Neutrophil (primary cell): ENCODE results near the gene GRM1.

Experiments used
- H3K27ac ChIP-seq: fragments of 200-600 bp; sonication (generic); 2 replicates; pipeline ENCODE4 v1.5.1; 2016; ENCODE audit warnings: mild to moderate bottlenecking, moderate library complexity
- H3K27me3 ChIP-seq: fragments of 200-600 bp; sonication (generic); 2 replicates; pipeline ENCODE4 v1.6.0; 2016; ENCODE audit warnings: mild to moderate bottlenecking
- H3K36me3 ChIP-seq: fragments of 200-600 bp; sonication (generic); 2 replicates; pipeline ENCODE4 v1.5.1; 2017
- H3K4me1 ChIP-seq, 2 experiments: fragments of 200-600 bp in 1 of 2; sonication (generic) in 1 of 2; 1 replicate in 1 of 2; 2 replicates in 1 of 2; pipeline versions ENCODE4 v1.5.1 to v1.6.1; 2013 to 2016; ENCODE audit warnings: low read depth in 1 of 2, low read length in 1 of 2, mild to moderate bottlenecking in 1 of 2, moderate library complexity in 1 of 2; ENCODE audit not compliant: control insufficient read depth in 1 of 2, insufficient read depth in 1 of 2
- H3K4me3 ChIP-seq, 2 experiments: fragments of 200-600 bp in 1 of 2; sonication (generic) in 1 of 2; 1 replicate in 1 of 2; 2 replicates in 1 of 2; pipeline ENCODE4 v1.5.1; 2013 to 2016; ENCODE audit warnings: low read depth in 1 of 2, low read length in 1 of 2, mild to moderate bottlenecking in 1 of 2, moderate library complexity in 1 of 2
- H3K9me3 ChIP-seq: fragments of 200-600 bp; sonication (generic); 2 replicates; pipeline ENCODE4 v1.5.1; 2016
- TF ChIP-seq, protein P1 (sequence below): fragments of 200-600 bp; sonication (generic); IDR thresholded peaks from 2 replicates; pipeline ENCODE4 v1.5.1; 2016; ENCODE audit warnings: antibody characterized with exemption

Gene GRM1

DNA sequence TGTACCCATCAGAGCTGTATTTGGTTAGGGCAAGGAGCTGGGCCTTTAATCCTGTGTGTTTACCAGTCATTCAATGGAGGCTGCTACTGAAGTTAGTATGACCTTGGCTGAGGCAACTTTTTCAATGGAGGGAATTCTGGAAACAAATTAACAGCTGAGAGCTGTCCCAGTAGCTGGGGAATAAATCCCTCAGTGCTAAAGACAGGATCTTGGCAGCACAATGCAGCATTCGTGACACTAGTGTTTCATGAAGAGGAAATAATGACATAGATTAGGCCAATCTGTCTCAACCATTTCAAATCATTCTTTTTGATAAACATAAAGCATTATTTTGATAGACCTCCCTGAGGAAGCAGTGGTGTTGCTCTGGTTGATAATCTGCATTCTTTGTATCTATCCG lies 42.9 kb downstream of the GRM1 start:
- Histone ChIP-seq H3K27ac (no peak overlapping the region), H3K4me3 (no peak overlapping the region), H3K36me3 (no peaks in the 10 kb centered on the region), H3K9me3 (no peaks in the 10 kb centered on the region), H3K27me3 (no peaks in the 10 kb centered on the region), H3K4me1 (no peaks in the 10 kb centered on the region)
- TF ChIP-seq, protein P1, sequence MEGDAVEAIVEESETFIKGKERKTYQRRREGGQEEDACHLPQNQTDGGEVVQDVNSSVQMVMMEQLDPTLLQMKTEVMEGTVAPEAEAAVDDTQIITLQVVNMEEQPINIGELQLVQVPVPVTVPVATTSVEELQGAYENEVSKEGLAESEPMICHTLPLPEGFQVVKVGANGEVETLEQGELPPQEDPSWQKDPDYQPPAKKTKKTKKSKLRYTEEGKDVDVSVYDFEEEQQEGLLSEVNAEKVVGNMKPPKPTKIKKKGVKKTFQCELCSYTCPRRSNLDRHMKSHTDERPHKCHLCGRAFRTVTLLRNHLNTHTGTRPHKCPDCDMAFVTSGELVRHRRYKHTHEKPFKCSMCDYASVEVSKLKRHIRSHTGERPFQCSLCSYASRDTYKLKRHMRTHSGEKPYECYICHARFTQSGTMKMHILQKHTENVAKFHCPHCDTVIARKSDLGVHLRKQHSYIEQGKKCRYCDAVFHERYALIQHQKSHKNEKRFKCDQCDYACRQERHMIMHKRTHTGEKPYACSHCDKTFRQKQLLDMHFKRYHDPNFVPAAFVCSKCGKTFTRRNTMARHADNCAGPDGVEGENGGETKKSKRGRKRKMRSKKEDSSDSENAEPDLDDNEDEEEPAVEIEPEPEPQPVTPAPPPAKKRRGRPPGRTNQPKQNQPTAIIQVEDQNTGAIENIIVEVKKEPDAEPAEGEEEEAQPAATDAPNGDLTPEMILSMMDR: no peak

DNA sequence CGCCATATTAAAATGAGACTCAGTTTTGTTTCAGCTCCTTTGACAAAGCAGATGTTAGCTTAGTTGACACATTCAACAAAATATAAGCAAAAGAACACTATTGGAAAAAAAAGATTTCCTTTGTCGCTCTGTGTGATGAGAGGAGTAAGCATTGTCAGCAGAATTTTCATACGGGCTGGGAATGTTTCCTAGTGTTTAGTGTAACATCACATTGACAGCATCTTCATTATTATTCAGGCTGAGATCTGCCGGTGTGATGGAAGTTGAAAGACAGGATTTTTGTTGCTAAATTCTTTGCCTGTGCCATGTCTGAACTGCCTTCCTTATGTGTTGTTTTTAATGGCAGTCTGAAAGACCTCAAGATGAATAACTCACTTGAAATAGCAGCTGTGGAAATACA lies 49.1 kb downstream of the GRM1 start:
- H3K27ac ChIP-seq: no peak overlapping the region
- H3K4me1 ChIP-seq: no peaks in the 10 kb centered on the region
- no peaks in the 10 kb centered on the region for H3K9me3 ChIP-seq
- TF ChIP-seq, protein P1: no peak
- H3K4me3 ChIP-seq: no peak overlapping the region
- H3K27me3 ChIP-seq: no peaks in the 10 kb centered on the region
- no peaks in the 10 kb centered on the region for H3K36me3 ChIP-seq

DNA sequence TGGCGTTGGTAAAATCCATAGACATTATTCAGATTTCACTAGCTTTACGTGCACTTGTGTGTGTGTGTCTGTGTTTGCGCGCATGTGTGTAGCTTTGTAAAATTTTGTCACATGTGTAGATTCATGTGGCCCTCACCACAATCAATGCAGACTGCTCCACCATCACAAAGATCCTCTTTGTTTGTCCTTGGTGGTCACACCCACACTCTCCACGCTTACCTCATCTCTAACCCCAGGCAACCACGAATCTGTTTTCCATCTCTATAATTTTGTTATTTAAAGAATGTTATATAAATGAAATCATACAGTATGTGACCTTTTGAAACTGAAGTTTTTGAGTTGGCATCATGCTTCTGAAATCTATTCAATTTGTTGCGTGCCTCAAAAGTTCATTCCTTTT lies 58.5 kb downstream of the GRM1 start:
- TF ChIP-seq, protein P1: no peak
- Histone ChIP-seq H3K27me3 (no peaks in the 10 kb centered on the region), H3K4me1 (no peaks in the 10 kb centered on the region), H3K4me3 (no peak overlapping the region), H3K9me3 (no peaks in the 10 kb centered on the region), H3K27ac (no peak overlapping the region), H3K36me3 (no peaks in the 10 kb centered on the region)

DNA sequence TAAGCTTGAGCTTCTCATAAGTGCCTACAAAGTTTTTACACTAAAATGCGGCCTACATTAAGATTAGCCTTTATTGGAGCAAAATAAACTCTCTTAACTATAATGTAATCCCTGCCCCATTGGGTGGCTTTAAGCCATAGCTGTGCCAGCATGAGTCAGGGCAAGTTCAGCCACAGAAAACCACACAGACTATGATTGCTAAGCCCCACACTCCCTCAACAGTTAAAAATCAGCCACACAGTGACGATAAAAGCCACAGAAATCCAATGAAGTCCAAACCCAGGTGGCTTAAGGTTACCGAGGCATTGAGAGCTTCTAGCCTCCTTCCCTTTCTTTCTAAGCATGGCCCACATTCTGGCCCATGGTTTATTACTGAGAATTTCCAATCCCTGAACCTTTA lies 61.6 kb downstream of the GRM1 start:
- no peak overlapping the region for H3K4me3 ChIP-seq
- H3K4me1 ChIP-seq: no peaks in the 10 kb centered on the region
- no peaks in the 10 kb centered on the region for H3K9me3 ChIP-seq
- TF ChIP-seq, protein P1: no peak
- no peaks in the 10 kb centered on the region for H3K36me3 ChIP-seq
- no peaks in the 10 kb centered on the region for H3K27me3 ChIP-seq
- H3K27ac ChIP-seq: no peak overlapping the region

DNA sequence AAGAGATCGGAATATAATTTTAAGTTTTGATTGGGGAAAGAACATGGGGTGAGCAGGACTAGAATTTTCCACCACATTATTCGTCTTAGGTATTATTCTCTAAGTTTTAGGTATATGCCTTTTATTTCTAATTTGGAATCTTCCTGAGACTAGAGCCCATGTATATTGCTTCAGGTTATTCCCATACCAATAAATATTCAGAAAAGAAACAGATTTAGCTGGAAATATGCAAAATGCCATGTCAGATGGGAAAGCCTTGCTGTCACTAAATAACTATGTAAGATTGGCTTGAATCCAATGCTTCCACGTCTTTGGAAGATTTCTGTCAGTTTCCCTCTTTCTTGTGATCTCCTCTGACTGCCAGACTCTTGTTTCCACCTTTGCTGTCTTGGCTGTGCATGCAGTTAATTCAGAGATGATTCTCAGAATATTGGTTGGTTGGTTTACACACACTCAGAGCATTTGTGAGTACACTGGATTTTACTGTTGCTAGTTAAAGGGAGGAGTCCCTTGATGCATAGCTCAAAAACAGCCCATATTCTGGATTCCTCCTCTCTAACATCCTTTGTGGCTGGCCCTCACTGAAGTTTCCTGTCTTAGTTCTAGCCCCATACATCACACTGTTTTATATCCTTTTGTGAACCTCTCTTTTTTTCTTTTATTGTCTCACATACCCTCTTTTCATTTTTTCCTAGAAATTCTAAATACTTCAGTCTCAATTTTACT lies 64.3 kb downstream of the GRM1 start:
- Histone ChIP-seq H3K4me1 (no peaks in the 10 kb centered on the region), H3K27me3 (no peaks in the 10 kb centered on the region), H3K27ac (no peak overlapping the region), H3K9me3 (no peaks in the 10 kb centered on the region), H3K36me3 (no peaks in the 10 kb centered on the region), H3K4me3 (no peak overlapping the region)
- TF ChIP-seq, protein P1: no peak
